ENCODE results near the gene DNMBP. TPM values are rescaled to one million over a fixed set of nuclear protein-coding genes. Genes with fewer than 3 reads are reported as not detected.
"Not testable (repeated sequence)": the region's sequence is repeated elsewhere in the genome, so short reads cannot be mapped to it uniquely, and the experiment has no call there.

The DNMBP gene
- total RNA-seq, 4 donors from 2014 or later = 9.5 to 15.8 (median 11.4) TPM

DNA sequence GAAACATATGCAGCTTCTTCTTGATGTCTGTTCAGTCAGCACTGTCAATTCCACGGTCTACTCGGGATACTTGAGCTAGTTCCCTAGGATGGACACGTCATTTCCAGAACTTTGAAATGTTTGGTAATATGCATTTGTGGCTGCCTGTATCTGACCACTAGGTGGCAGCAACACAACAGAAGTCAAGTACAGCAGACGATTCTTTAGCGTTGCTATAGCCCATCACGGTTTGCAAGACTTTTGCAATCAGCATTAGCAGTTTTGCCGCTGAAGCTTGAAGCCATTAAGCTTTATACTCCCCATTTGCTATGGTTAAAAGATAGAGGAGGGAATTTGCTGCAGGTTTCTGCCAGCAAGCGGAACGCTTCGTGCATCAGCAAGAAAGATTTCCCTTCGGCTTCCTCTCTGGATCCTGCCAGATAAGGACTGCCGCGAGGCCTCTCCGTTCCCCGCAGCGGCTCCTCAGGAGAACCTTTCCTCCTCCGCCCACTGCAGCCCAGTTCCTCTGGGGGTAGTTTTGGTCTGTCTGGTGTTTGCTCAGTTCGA is 163.8 kb downstream of the DNMBP start:
- intact Hi-C loops (cut with DNase I) = no loop called here
- Histone ChIP-seq H3K27me3 (no peaks in the 10 kb centered on the region), H3K9me3 (no peaks in the 10 kb centered on the region), H3K27ac (peak overlapping the region in 2 of 4 donors; percentile 10 to 29), H3K4me1 (peaks cover 6 to 11% (median 9%) of the 10 kb centered on the region in 3 donors), H3K4me3 (peak overlapping the region in 3 of 4 donors; percentile 23 to 58 (median 33)), H3K36me3 (no peaks in the 10 kb centered on the region)
- DNase-seq = peak; percentile 13
- TF ChIP-seq POLR2A (IDR thresholded peaks at IDR 0.05) (no peak), CTCF (IDR thresholded peaks at IDR 0.05) (peak; percentile 91 to 97 (median 94))
- WGBS, 2 donors = 1 to 6% methylated on average over 18 of the region's 18 CpGs

DNA sequence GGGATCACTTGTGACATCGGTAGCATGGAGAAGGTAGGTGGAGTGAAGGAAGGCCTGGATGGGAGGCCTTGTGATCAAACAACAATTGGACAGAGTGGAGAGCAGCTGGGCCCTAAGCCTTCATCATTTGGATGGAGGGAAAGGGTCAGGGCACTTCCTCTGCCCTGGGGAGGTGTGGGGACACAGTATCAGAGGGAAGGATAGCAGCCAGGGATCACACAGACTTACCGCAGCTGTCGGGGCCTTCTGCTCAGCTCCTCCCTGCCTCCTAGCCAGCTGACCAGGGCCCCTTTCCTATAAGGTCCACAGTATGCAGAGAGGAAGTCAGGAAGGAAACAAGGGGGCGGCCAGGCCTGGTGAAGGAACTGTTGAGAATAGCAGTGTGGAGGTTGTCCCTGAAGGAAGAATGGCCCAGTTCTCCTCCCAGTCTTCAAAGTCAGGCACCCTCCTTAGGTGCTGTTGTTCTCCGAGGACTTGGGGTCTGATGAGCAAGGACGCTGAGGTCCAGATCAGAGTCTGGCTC is 165.3 kb downstream of the DNMBP start:
- no peaks in the 10 kb centered on the region for H3K9me3 ChIP-seq
- TF ChIP-seq CTCF (IDR thresholded peaks at IDR 0.05) = no peak
- TF ChIP-seq POLR2A (IDR thresholded peaks at IDR 0.05) = no peak
- H3K27me3 ChIP-seq = no peaks in the 10 kb centered on the region
- H3K4me3 ChIP-seq = no peak overlapping the region
- no peak overlapping the region for H3K27ac ChIP-seq
- DNase-seq = no peak
- WGBS, 2 donors = 76 to 83% methylated on average over 5 to 6 of the region's 6 CpGs
- peaks cover 6 to 11% (median 9%) of the 10 kb centered on the region in 3 donors for H3K4me1 ChIP-seq
- intact Hi-C loops (cut with DNase I) = loop anchor here (5.0 kb wide), 1 partner anchor 203 kb away; no protein-coding TSS in a partner anchor
- no peaks in the 10 kb centered on the region for H3K36me3 ChIP-seq

DNA sequence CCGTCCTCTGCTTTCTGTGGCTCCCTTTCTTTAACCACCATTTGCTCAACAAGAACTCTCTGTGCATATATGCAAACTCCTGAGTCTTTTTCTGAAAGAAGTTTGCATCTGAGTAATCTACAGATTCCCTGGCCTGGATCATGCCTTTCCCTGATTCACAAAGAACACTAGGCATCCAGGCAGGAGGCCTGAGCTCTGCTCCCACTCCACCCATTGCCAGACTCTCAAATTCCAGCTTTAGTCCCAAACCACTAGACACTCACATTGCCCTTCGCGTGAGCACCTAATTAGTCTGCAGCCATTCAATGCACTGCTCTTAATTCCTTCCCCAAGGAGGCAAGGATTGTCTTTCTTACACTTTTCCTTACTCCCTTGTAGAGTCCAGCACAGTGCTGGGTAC is 166.4 kb downstream of the DNMBP start:
- intact Hi-C loops (cut with DNase I) = loop anchor here (5.0 kb wide), 1 partner anchor 204 kb away; no protein-coding TSS in a partner anchor

GRCh38 chr10:99841746-99842145 is 168.0 kb downstream of the DNMBP start:
- H3K27ac ChIP-seq = no peak overlapping the region
- intact Hi-C loops (cut with DNase I) = loop anchor here (5.0 kb wide), 1 partner anchor 206 kb away; no protein-coding TSS in a partner anchor
- 81 to 86% methylated on average over 7 of the region's 7 CpGs for WGBS, 2 donors

More for the DNA sequence above, 166.4 kb downstream of the DNMBP start:
- H3K27me3 ChIP-seq = no peaks in the 10 kb centered on the region
- H3K4me1 ChIP-seq = peaks cover 6 to 11% (median 9%) of the 10 kb centered on the region in 3 donors
- no peaks in the 10 kb centered on the region for H3K9me3 ChIP-seq
- H3K36me3 ChIP-seq = no peaks in the 10 kb centered on the region
- no peak for DNase-seq
- 82 to 86% methylated on average over 3 of the region's 3 CpGs for WGBS, 2 donors
- H3K27ac ChIP-seq = no peak overlapping the region
- no peak overlapping the region for H3K4me3 ChIP-seq
- TF ChIP-seq CTCF (IDR thresholded peaks at IDR 0.05) = no peak
- no peak for TF ChIP-seq POLR2A (IDR thresholded peaks at IDR 0.05)

DNA sequence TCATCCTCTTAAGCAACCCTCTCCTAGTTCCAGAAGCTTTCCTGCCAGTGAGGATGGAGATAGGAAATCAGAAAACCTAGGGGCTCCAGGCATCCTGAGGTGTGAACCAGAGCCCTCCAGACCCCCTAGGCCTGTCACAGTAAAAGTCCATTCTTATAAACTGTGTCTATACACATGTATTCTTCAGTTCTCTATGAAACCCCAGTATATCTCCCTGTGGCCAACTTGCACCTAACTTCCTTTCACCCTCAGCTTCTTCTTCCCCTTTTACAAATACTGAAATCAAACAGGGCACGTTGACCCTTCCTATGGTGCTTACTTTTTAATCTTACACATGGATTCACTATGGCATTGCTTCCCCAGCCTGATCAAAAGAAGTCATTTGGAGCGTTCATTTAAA is 168.9 kb downstream of the DNMBP start:
- H3K9me3 ChIP-seq, DNase-seq, H3K36me3 ChIP-seq, H3K27ac ChIP-seq, H3K4me1 ChIP-seq, H3K27me3 ChIP-seq, H3K4me3 ChIP-seq: not testable (repeated sequence)
- 75 to 76% methylated on average over 2 of the region's 2 CpGs for WGBS, 2 donors
- intact Hi-C loops (cut with DNase I) = loop anchor here (5.0 kb wide), 1 partner anchor 206 kb away; no protein-coding TSS in a partner anchor

More at GRCh38 chr10:99841746-99842145, 168.0 kb downstream of the DNMBP start:
- Histone ChIP-seq H3K36me3 (no peaks in the 10 kb centered on the region), H3K4me3 (no peak overlapping the region), H3K9me3 (no peaks in the 10 kb centered on the region), H3K27me3 (no peaks in the 10 kb centered on the region), H3K4me1 (peaks cover 6 to 11% (median 9%) of the 10 kb centered on the region in 3 donors)
- DNase-seq = no peak
- TF ChIP-seq CTCF (IDR thresholded peaks at IDR 0.05) (no peak), POLR2A (IDR thresholded peaks at IDR 0.05) (no peak)
